ENCODE measurements around the gene ZBED6. TPM values are rescaled to one million over a fixed set of nuclear protein-coding genes. Genes with fewer than 3 reads are reported as not detected.

ZBED6 gene
- total and polyA plus RNA-seq, 10 of the 15 experiments (the other 5 are each of a cell fraction or from before 2014, with no cell fraction given), result 0.13 to 15.9 (median 4.8) TPM

- H3K9me3 ChIP-seq (replicated peaks; ENCODE audit: control insufficient read depth, insufficient read depth, low read length), result no peaks in the 10 kb centered on the region
- ATAC-seq, result peak; percentile 92
- peaks cover 15% of the 10 kb centered on the region for H3K79me2 ChIP-seq (ENCODE audit: control insufficient read depth, insufficient read depth, low read length)
- peak; percentile 77 for DNase-seq (ENCODE audit: low read depth, low spot score)
- FAIRE-seq, result peak; percentile 95
- peak within 1 kb of the TSS; percentile 96 for H3K27ac ChIP-seq (ENCODE audit: control insufficient read depth, insufficient read depth)
- peak within 1 kb of the TSS; percentile 76 for H2AFZ ChIP-seq (ENCODE audit: control insufficient read depth, low read depth, low read length)
- BruUV-seq (replicated peaks), result TSS peak; percentile 92
- SMC1A ChIA-PET (ENCODE audit: uncharacterized antibody, unreplicated experiment), result interaction anchor here (1.0 to 1.9 kb wide), 10 partner anchors 10 to 139 kb away, joined by 3 to 7 read pairs (median 4); partner anchors contain the start of gene ATP2B4
- H3K4me1 ChIP-seq (ENCODE audit: control insufficient read depth, insufficient read depth, low read length), result peaks cover 14% of the 10 kb centered on the region
- CTCF ChIA-PET, result interaction anchor here (1.0 to 1.7 kb wide), 4 partner anchors 13 to 139 kb away, joined by 3 to 5 read pairs (median 4); partner anchors contain the start of gene ATP2B4
- no peaks in the 10 kb centered on the region for H4K20me1 ChIP-seq (ENCODE audit: control insufficient read depth, insufficient read depth)
- peak within 1 kb of the TSS; percentile 93 for H3K4me2 ChIP-seq (ENCODE audit: control insufficient read depth, insufficient read depth)
- RAD21 ChIA-PET (ENCODE audit: unreplicated experiment), result interaction anchor here (1.2 to 1.8 kb wide), 2 partner anchors 29 to 139 kb away, joined by 3 to 4 read pairs; partner anchors contain the start of gene ATP2B4
- peak within 1 kb of the TSS; percentile 87 for H3K9ac ChIP-seq (ENCODE audit: control insufficient read depth, insufficient read depth, low read length)
- H3K36me3 ChIP-seq (ENCODE audit: control insufficient read depth in 2 of 2, insufficient read depth in 2 of 2, low read length in 1 of 2), result 0 out of 4 replicates have a peak, but pooled peaks cover 0 to 2% of the 10 kb centered on the region in 2 experiments
- WGBS (ENCODE audit: insufficient coverage, insufficient replicate concordance, low lambda C conversion rate, missing lambda C conversion rate), result 2% methylated on average over 16 of the region's 16 CpGs
- no peaks in the 10 kb centered on the region for H3K27me3 ChIP-seq (replicated peaks in 1 of 2; ENCODE audit: control insufficient read depth in 2 of 2, insufficient read depth in 2 of 2, low read length in 1 of 2)
- peak within 1 kb of the TSS; percentile 57 for H3K4me3 ChIP-seq
- intact Hi-C loops (cut with micrococcal nuclease; ENCODE audit: unreplicated experiment) (no loop called here), in situ Hi-C loops (cut with MboI) (no loop called here)
- POLR2A ChIA-PET, result interaction anchor here (0.5 to 1.7 kb wide), 4 partner anchors 10 to 93 kb away, joined by 3 to 5 read pairs (median 4); no protein-coding TSS in a partner anchor
- TF ChIP-seq POU2F2 (IDR thresholded peaks at IDR 0.05; ENCODE audit: borderline replicate concordance, low read depth, low read length) (peak; percentile 67; the same call in 1 of the 3 replicates), YY1 (IDR thresholded peaks at IDR 0.05; ENCODE audit: low read depth, low read length) (peak; percentile 20; the same call in 1 of the 2 replicates), CBFB (IDR thresholded peaks at IDR 0.05; ENCODE audit: low read depth) (0 out of 2 replicates have a peak, but pooled peaks have one; percentile 21), HSF1 (IDR thresholded peaks at IDR 0.05; ENCODE audit: low read depth, low read length) (no peak), ASH2L (IDR thresholded peaks at IDR 0.05; ENCODE audit: borderline replicate concordance, low read depth) (peak; percentile 67; the same call in 1 of the 2 replicates), NFIC (IDR thresholded peaks at IDR 0.05; ENCODE audit: low read depth, low read length) (peak; percentile 57; the same call in 1 of the 2 replicates), SMC3 (IDR thresholded peaks at IDR 0.05; ENCODE audit: borderline replicate concordance, low read length) (0 out of 2 replicates have a peak, but pooled peaks have one; percentile 1), EP300 (IDR thresholded peaks at IDR 0.05; ENCODE audit: borderline replicate concordance in 1 of 2, control insufficient read depth in 1 of 2, low read depth in 2 of 2, low read length in 2 of 2) (peak; percentile 34 to 51; a peak in 1 of 4 replicates), MTA2 (IDR thresholded peaks at IDR 0.05; ENCODE audit: low read depth) (peak; percentile 55), SIN3A (IDR thresholded peaks at IDR 0.05; ENCODE audit: low read depth, low read length) (0 out of 2 replicates have a peak, but pooled peaks have one; percentile 40), HDAC6 (IDR thresholded peaks at IDR 0.05; ENCODE audit: unreplicated experiment) (no peak), ZNF24 (IDR thresholded peaks at IDR 0.05) (no peak), CEBPB (IDR thresholded peaks at IDR 0.05; ENCODE audit: borderline replicate concordance in 1 of 2, low read depth in 2 of 2, low read length in 2 of 2) (no peak), CEBPZ (IDR thresholded peaks at IDR 0.05; ENCODE audit: low read depth, low read length) (no peak), TBL1XR1 (IDR thresholded peaks at IDR 0.05; ENCODE audit: low read depth, low read length) (peak; percentile 65; the same call in 1 of the 2 replicates)
- TF ChIP-seq, protein P1, sequence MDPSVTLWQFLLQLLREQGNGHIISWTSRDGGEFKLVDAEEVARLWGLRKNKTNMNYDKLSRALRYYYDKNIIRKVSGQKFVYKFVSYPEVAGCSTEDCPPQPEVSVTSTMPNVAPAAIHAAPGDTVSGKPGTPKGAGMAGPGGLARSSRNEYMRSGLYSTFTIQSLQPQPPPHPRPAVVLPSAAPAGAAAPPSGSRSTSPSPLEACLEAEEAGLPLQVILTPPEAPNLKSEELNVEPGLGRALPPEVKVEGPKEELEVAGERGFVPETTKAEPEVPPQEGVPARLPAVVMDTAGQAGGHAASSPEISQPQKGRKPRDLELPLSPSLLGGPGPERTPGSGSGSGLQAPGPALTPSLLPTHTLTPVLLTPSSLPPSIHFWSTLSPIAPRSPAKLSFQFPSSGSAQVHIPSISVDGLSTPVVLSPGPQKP (IDR thresholded peaks at IDR 0.05; ENCODE audit: low read depth, low read length), result no peak
These were observed 30.2 kb upstream of the ZBED6 start, which contains the start of gene LAX1 for GRCh38 chr1:203765029-203765837. LAX1 (plus strand) TSS chr1:203765183; CDS start chr1:203765566, 383 bp downstream.
